ENCODE results near the gene INCA1. TPM values are rescaled to one million over a fixed set of nuclear protein-coding genes. Genes with fewer than 3 reads are reported as not detected.
"Not testable (repeated sequence)": the region's sequence is repeated elsewhere in the genome, so short reads cannot be mapped to it uniquely, and the experiment has no call there.

The INCA1 gene
- total and polyA plus RNA-seq, 2 experiments from 2014 or later: 2.7 to 4.1 TPM

DNA sequence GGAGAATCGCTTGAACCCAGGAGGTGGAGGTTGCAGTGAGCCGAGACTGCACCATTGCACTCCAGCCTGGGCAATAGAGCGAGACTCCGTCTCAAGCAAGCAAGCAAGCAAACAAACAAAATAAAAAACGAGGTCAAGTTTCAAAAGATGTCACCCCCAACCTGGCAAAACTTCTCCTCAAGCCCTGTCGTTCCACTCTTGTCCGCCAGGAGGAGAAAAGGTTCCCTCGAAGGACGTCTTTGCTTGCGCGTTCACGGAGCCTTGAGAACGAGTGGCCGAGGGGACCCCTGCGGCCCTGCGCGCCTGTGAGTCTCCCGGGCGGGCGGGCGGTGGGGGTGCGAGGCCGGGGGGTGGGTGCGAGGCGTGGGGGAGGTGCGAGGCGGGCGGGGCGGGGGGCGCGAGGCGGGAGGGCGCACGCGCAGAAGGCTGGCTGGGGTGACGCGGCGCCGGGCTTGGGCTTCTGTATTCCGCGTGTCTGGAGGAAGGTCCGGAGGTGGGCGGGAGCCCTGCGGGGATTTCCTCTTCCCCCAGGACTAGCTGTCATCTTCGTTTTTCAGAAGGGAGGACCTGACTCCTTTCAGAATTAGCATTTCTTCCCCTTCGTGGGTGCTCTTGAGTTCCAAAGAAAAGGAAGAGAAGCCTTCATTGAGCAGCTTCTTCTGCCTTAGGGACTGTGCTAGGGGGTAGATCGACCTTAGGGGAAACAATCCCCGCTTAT is 34.2 kb upstream of the INCA1 start:
- Histone ChIP-seq H2AFZ (peak overlapping the region; percentile 59), H3K79me2 (no peaks in the 10 kb centered on the region), H3K27ac (peak overlapping the region; percentile 33), H3K4me3 (no peak overlapping the region), H3K4me1 (ENCODE audit: insufficient read depth) (peaks cover 4% of the 10 kb centered on the region), H3K36me3 (replicated peaks; ENCODE audit: insufficient read depth, low read depth) (no peaks in the 10 kb centered on the region), H4K20me1 (ENCODE audit: insufficient read depth, poor library complexity, severe bottlenecking) (no peaks in the 10 kb centered on the region), H3K4me2 (peak overlapping the region; percentile 76), H3K27me3 (peaks cover 16% of the 10 kb centered on the region), H3K9me3 (ENCODE audit: low read depth) (no peaks in the 10 kb centered on the region), H3K9me2 (replicated peaks; ENCODE audit: insufficient read depth) (no peaks in the 10 kb centered on the region)
- peak; percentile 91 for DNase-seq (ENCODE audit: low spot score)
- no peak for TF ChIP-seq EZH2phosphoT487 (IDR thresholded peaks at IDR 0.05; ENCODE audit: low read depth, severe bottlenecking, unreplicated experiment)
- TF ChIP-seq EZH2 (IDR thresholded peaks at IDR 0.05; ENCODE audit: borderline replicate concordance): no peak
- TF ChIP-seq, protein P1, sequence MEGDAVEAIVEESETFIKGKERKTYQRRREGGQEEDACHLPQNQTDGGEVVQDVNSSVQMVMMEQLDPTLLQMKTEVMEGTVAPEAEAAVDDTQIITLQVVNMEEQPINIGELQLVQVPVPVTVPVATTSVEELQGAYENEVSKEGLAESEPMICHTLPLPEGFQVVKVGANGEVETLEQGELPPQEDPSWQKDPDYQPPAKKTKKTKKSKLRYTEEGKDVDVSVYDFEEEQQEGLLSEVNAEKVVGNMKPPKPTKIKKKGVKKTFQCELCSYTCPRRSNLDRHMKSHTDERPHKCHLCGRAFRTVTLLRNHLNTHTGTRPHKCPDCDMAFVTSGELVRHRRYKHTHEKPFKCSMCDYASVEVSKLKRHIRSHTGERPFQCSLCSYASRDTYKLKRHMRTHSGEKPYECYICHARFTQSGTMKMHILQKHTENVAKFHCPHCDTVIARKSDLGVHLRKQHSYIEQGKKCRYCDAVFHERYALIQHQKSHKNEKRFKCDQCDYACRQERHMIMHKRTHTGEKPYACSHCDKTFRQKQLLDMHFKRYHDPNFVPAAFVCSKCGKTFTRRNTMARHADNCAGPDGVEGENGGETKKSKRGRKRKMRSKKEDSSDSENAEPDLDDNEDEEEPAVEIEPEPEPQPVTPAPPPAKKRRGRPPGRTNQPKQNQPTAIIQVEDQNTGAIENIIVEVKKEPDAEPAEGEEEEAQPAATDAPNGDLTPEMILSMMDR (IDR thresholded peaks at IDR 0.05; ENCODE audit: poor library complexity): peak; percentile 71
- 11% methylated on average over 19 of the region's 48 CpGs for WGBS (ENCODE audit: low lambda C conversion rate, missing lambda C conversion rate)

DNA sequence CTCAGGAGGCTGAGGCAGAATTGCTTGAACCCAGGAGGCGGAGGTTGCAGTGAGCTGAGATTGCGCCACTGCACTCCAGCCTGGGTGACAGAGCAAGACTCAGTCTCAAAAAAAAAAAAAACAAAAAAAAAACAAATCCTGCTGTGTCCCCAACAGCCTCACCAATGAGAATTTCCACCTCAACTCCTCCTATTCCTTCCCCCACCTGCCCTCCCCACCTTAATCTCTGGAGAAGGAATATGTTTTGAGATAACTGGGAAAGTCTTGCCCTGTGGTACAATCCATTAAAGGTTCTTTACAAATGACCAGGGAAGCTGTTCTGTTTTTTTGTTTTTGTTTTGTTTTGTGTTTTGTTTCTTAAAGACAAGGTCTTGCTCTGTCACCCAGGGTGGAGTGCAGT is 32.8 kb upstream of the INCA1 start:
- peaks cover 12% of the 10 kb centered on the region for H3K27me3 ChIP-seq
- not testable (repeated sequence) for H2AFZ ChIP-seq; H3K36me3 ChIP-seq (replicated peaks; ENCODE audit: insufficient read depth, low read depth); H3K4me2 ChIP-seq; H3K79me2 ChIP-seq; DNase-seq (ENCODE audit: low spot score); H4K20me1 ChIP-seq (ENCODE audit: insufficient read depth, poor library complexity, severe bottlenecking); H3K4me3 ChIP-seq; H3K9me3 ChIP-seq (ENCODE audit: low read depth); H3K27ac ChIP-seq; H3K4me1 ChIP-seq (ENCODE audit: insufficient read depth); H3K9me2 ChIP-seq (replicated peaks; ENCODE audit: insufficient read depth)
- 95% methylated on average over 2 of the region's 2 CpGs for WGBS (ENCODE audit: low lambda C conversion rate, missing lambda C conversion rate)

DNA sequence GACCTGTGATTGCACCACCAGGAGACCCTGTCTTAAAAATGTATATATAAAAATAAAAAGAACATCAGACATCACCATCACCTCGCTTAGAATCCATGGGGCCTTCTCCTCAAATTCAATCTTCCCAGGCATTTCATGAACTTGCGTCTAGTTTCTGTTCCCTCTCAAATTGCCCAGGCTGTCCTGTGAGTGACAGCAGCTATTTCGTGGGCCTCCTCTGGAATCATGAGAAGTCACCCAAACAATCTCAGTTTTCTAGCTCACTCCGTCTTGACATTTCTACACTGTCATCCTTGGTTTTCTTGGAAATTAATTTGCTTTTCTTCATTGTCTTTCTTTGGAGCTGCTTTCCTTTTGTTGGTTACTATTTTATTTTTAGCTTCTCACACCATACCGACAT is 30.6 kb upstream of the INCA1 start:
- no peaks in the 10 kb centered on the region for H3K9me3 ChIP-seq (ENCODE audit: low read depth)
- H3K4me1 ChIP-seq (ENCODE audit: insufficient read depth): peaks cover 4% of the 10 kb centered on the region
- H3K27ac ChIP-seq: no peak overlapping the region
- H3K9me2 ChIP-seq (replicated peaks; ENCODE audit: insufficient read depth): no peaks in the 10 kb centered on the region
- no peak for DNase-seq (ENCODE audit: low spot score)
- H3K27me3 ChIP-seq: peaks cover 4% of the 10 kb centered on the region
- no peaks in the 10 kb centered on the region for H3K79me2 ChIP-seq
- no peak overlapping the region for H3K4me3 ChIP-seq
- no peak overlapping the region for H3K4me2 ChIP-seq
- TF ChIP-seq, protein P1 (IDR thresholded peaks at IDR 0.05; ENCODE audit: poor library complexity): no peak
- TF ChIP-seq EZH2phosphoT487 (IDR thresholded peaks at IDR 0.05; ENCODE audit: low read depth, severe bottlenecking, unreplicated experiment): no peak
- TF ChIP-seq EZH2 (IDR thresholded peaks at IDR 0.05; ENCODE audit: borderline replicate concordance): no peak
- no peaks in the 10 kb centered on the region for H4K20me1 ChIP-seq (ENCODE audit: insufficient read depth, poor library complexity, severe bottlenecking)
- H3K36me3 ChIP-seq (replicated peaks; ENCODE audit: insufficient read depth, low read depth): no peaks in the 10 kb centered on the region
- 82% methylated on average over 5 of the region's 5 CpGs for WGBS (ENCODE audit: low lambda C conversion rate, missing lambda C conversion rate)
- H2AFZ ChIP-seq: no peak overlapping the region

DNA sequence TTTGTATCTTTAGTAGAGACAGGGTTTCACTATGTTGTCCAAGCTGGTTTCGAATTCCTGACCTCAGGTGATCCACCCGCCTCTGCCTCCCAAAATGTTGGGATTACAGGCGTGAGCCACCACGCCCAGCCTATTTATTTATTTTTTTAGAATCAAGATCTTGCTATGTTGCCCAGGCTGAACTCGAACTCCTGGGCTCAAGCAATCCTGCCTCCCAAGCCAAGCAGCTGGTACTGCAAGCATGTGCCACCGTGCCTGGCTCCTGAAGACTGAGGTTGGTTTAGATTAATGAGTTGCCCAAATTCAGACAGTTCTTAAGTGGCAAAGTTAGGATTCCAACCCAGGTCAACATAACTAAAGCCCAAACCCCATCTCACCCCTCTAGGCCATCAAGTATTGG is 30.0 kb upstream of the INCA1 start:
- no peaks in the 10 kb centered on the region for H3K36me3 ChIP-seq (replicated peaks; ENCODE audit: insufficient read depth, low read depth)
- H3K4me3 ChIP-seq: no peak overlapping the region
- no peaks in the 10 kb centered on the region for H3K9me2 ChIP-seq (replicated peaks; ENCODE audit: insufficient read depth)
- H3K79me2 ChIP-seq: no peaks in the 10 kb centered on the region
- peaks cover 4% of the 10 kb centered on the region for H3K27me3 ChIP-seq
- no peak overlapping the region for H2AFZ ChIP-seq
- WGBS (ENCODE audit: low lambda C conversion rate, missing lambda C conversion rate): 96% methylated on average over 6 of the region's 6 CpGs
- DNase-seq (ENCODE audit: low spot score): no peak
- no peak overlapping the region for H3K4me2 ChIP-seq
- peaks cover 4% of the 10 kb centered on the region for H3K4me1 ChIP-seq (ENCODE audit: insufficient read depth)
- H3K27ac ChIP-seq: no peak overlapping the region
- TF ChIP-seq EZH2phosphoT487 (IDR thresholded peaks at IDR 0.05; ENCODE audit: low read depth, severe bottlenecking, unreplicated experiment): no peak
- TF ChIP-seq, protein P1 (IDR thresholded peaks at IDR 0.05; ENCODE audit: poor library complexity): no peak
- TF ChIP-seq EZH2 (IDR thresholded peaks at IDR 0.05; ENCODE audit: borderline replicate concordance): no peak
- H3K9me3 ChIP-seq (ENCODE audit: low read depth): no peaks in the 10 kb centered on the region
- no peaks in the 10 kb centered on the region for H4K20me1 ChIP-seq (ENCODE audit: insufficient read depth, poor library complexity, severe bottlenecking)

All from hepatocyte (in vitro differentiated cells).